Pons (tissue), 1 donor: ENCODE data around the gene OVOL2.

Experiments
- DNase-seq: peaks from one replicate; pipeline ENCODE4 v3.0.0-alpha.2; 2016; ENCODE audit warnings: low spot score

Gene OVOL2

DNA sequence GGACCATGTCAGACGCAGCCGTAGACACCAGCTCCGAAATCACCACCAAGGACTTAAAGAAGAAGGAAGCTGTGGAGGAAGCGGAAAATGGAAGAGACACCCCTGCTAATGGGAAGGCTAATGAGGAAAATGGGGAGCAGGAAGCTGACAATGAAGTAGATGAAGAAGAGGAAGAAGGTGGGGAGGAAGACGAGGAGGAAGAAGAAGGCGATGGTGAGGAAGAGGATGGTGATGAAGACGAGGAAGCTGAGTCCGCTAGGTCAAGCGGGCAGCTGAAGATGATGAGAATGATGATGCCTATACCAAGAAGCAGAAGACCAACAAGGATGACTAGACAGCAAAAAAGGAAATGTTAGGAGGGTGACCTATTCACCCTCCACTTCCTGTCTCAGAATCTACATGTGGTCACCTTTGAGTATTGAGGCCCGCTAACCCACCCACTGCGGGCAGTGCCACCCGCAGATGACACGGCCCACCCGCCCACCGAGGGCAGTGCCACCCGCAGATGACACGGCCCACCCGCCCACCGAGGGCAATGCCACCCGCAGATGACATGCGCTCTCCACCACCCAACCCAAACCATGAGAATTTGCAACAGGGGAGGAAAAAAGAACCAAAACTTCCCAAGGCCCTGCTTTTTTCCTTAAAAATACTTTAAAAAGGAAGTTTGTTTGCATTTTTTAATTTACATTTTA, 45.6 kb downstream of the OVOL2 start:
- no peak for DNase-seq

DNA sequence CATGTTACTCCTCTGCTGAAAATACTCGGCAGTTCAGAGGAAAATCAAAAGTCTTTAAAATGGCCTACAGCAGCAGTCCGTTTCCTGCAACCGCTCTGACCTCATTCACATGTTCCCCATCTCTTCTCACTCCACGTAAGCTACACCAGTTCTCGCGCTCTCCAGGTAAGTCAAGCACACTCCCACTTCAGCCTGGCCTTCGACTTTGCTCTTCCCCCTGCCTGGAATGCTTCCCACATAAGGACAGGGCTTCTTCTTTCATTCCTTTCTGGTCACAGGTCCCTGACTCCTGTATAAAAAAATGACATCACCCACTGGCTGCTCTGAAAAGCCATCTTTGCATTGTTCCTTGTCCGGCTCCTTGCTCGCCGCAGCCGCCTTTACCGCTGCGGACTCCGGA, 46.2 kb downstream of the OVOL2 start:
- DNase-seq = no peak

DNA sequence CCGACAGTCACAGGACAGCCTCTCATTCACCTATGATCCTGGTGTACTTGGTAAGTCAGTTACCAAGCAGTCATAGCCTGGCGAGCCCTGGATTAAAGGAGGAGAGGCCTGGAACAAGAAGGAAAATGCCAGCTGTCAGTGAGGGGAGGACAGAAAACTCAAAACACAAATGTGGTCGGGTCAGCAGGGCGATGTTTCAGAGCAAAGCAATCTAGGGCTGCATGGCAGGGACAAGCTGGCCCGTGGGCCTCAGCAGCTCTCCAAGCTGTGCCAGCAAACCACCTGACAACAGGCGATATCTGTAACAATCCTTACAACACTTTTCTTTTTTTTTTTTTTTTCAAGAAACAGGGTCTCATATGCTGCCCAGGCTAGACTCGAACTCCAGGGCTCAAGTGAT, 48.6 kb downstream of the OVOL2 start:
- DNase-seq = no peak

DNA sequence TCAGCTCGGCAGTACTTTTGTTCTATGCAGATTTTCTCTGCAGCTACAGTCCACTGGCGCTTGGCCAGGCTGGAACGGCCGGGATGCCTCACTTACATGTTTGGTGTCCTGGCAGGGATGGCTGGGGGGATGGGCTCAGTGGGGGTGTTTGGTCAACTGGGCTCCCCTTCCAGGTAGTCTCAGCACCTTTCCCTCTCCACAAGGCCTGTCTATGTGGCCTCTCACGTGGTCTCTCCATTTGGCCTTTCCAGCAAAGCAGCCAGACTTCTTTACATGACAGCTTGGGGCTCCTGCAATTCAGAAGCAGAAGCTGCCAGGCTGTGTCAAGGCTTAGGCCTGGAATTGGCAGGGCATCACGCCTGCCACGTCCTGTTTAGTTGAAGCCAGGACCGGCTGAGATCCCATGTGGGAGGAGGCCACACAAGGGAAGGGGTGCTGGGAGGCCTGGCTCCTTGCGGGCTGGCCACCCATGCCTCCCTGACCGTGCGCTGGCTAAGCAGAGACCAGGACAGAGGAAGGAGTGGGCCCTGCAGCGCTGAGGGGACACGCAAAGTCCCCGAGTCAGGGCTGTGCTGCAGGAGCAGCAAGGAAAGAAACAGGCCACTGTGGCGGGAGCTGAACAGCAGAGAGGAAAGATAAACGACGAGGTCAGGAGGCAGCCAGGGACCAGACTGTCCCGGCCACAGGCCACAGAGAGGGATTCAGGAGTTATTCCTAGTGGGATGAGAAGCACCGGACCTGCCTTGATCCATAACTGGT, 50.0 kb downstream of the OVOL2 start:
- peak; percentile 8 for DNase-seq

DNA sequence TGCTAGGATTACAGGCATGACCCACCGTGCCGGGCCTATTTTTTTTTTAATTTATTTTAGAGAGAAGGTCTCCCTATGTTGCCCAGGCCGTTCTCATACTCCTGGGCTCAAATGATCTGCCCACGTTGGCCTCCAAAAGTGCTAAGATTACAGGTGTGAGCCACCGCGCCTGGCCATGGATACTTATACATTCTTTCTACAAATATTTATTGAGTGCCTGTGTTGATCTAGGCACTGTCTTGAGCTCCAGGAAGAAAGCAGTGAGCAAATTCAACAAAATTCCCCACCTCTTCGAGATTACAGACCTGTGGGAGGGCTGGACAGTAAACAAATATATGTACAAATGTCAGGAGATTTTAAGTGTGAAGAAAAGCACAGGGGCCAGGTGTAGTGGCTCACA, 51.0 kb downstream of the OVOL2 start:
- no peak for DNase-seq

DNA sequence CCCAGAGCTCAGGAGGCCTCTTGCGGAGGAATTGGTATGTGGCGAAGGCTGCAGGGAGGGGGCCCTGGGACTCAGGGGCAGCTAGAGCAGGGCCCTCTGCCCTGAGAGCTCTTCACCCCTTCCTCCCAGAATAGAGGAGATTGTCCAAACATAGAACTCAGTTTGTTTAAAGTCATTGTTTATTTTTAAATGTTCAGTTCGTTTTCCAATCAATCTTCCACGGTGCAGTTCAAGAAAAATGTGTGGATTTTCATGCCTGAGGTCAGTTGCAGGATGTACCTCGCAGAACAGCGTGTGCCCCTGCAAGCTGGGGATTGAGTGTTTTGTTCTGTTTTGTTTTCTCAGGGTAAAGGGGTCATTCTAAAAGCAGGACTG, 51.7 kb downstream of the OVOL2 start:
- DNase-seq = no peak

DNA sequence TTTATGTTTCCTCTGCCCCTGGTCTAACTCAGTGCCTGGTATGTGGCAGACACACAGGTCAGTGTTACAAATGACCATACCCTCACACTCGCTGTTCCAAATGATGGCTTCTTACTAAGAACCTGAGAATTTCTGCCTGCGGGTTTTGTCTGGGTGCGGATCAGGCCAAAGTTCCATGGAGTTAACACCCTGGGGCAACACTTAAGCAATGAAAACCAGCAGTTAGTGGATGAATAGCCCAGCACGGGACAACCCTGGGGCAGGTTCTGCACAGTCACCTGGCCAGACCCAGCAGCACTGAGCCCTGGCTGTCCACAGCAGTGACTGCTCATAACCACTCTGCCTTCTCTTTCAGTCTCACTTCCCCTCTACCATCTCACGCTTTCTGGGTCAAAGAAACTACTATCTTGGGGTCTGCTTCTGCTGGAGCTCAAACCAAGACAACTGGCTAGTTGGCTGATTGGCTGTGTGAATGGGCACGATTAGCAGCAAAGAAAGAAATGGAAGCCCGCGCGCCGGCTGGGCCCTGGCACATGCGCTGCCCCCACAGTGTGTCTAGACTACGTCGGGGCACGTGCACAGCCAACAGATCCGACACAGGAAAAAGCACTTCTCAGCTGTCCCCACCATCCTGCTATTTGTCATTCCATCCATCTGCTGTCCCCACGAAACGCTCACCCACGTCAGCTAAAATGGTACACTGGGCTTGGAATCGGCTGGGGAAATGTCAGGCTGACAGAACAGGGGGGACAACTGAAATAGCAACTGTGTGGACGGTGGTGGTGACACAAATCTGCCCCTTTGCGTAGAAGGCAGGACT, 52.3 kb downstream of the OVOL2 start:
- no peak for DNase-seq

DNA sequence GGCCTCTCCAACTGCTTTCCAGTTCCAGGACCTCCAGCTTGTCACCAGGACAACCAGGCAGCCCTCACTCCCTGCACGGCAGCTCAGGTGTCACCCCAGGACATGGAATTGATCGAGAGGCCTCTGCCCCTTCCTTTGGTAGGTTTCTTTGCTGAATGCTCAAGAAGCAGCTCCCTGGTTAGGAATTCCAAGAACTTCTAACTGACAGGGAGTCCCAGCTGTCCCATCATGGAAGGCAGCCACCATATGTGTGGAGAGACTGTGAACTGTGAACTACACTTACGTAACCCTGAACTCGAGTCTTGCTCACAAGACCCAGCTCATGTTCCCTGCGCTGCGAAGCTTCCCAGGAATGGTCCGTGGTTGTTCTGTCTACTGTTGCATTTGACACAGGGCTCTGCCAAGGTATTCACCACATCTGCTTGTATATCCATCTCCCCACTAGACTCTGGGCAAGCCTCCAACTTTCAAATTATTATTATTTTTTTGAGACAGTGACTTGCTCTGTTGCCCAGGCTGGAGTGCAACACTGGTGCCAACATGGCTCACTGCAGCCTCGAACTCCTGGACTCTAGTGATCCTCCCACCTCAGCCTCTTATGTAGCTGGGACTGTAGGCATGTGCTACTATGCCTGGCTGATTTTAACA, 53.2 kb downstream of the OVOL2 start:
- DNase-seq = no peak

DNA sequence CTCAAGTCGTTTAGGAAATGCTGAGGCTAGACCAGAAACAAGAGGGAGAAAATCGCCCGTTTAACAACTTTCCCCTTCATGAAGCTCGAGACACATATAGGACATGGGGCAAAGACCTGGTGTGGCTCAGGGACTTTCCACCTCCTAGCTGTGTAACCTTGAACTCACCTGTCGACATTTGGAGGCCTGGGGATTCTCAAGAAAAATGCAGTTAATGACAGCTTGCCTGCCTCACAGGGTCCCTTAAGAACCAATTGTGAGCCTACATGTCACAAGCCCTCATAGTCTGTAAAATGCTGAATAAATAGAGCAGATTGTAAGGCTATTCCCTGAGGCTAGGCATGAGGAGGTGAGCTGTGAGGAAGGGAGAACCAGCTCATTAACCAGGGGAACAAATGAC, 53.8 kb downstream of the OVOL2 start:
- DNase-seq = no peak

DNA sequence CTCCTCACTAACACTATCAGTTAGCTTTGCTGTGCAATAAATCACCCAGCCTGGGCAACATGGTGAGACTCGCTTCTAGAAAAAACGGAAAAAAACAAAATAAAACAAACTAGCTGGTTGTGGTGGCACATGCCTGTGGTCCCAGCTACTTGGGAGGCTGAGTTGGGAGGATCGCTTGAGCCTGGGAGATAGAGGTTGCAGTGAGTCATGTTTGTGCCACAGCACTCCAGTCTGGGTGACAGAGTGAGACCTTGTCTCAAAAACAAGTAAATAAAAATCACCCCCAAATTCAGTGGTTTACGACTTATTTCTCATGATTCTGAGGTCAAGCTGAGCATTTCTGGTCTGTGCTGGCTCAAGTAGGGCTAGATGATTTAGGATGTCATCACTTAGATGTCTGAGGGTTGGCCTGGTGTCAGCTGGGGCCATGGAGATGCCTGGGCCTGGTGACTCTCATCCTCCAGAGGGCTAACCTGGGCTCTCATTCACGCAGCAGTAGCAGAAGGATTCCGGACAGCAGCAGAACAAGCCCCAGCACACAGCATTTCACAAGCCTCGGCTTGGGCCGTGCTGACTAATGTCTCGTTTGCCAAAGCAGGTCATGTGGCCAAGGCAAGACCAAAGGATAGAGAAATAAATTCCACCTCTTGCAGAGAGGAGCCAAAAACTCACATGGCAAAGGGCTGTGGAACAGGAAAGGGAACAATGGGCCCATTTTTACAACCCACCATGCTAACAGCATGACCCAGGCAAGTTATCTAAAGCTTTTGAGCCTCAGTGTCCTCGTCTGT, 56.4 kb downstream of the OVOL2 start:
- peak; percentile 28 for DNase-seq

DNA sequence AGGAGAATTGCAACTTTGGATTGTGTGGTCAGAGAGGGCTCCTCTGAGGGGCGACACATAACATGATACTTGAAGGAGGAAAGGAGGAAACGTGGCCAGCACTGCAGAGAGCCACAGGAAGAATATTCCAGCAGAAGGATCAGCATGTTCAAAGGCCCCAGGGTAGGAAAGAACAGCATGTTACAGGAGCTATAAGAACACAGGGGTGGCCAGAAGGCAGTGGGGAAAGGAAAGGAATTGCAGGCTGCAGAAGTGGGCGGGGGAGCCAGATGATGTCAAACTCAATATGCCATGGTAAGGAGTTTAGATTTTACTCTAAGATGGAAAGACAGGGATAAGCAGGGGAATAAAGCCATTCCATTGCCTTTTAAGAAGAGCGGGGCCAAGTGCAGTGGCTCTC, 58.1 kb downstream of the OVOL2 start:
- no peak for DNase-seq

DNA sequence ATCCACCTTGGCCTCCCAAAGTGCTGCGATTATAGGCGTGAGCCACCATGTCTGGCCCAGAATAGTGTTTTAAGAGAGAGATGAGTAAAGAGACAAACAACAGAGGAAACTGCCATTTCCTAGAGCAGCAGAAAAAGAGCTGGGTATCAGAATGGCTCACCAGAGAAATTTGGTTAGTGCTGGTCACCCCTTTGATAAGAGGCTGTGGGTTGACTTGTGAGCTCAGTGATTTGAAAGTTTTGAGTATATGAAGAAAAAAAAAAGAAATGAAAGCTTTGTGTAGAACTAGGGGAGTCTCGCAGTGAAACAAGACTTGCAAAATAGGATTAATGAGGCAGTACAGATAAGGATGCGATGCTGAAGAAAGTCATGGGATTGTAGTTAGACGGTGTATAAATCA, 59.3 kb downstream of the OVOL2 start:
- DNase-seq = no peak

DNA sequence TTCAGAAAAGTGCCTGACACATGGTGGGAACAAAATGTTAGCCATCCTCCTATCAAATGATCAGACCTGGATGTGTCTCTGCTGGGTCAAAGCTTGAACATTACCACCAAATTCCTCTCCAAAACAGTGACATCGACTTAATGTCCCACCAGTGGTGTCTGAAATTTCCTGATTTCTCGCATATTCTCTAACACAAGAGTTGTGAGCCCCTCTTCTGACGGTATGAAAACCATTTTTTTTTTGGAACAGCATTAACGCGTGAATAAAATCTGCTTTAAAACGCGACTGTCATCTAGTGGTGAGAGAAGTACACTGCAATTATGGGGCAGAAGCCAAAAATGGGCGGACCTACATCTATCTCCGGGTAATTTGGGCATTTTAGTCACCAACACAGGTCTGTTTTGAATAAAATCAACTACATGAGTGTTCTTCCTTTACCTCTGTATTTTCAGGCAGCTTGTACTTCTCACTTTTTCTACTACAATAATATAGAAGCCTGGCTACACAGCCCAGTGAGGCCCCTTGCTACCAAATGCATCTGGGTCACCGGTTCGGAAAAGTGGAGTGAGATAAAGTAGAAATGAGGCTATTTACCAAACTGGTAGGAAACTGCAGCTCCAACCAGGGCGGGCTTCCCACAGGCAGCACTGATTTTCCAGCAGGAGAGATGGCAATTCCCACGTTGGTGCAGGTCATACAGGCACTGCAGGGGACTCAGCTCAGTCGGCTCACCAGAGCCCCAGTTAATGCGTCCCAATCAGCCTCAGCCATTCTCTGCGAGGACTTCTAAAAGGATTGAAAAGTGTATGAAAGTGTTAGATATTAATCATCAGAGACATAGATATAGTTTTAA, 61.5 kb downstream of the OVOL2 start:
- peak; percentile 61 for DNase-seq

DNA sequence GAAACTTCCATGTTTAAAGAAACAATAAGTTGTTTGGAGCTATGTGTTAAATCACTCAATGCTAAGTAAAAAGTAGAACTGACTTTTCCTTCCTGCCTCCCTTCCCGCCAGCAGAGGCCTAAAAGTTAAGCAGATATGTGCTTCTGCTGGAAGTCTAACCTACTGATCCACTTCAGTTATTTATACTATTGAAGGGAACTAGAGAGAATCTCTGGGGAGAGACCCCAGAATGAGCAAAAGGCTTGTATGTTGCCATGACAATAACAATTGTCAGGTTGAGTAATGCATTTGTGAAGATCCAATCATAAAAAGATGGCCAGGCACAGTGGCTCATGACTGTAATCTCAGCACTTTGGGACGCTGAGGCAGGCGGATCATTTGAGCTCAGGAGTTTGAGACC, 64.2 kb downstream of the OVOL2 start:
- DNase-seq = no peak

DNA sequence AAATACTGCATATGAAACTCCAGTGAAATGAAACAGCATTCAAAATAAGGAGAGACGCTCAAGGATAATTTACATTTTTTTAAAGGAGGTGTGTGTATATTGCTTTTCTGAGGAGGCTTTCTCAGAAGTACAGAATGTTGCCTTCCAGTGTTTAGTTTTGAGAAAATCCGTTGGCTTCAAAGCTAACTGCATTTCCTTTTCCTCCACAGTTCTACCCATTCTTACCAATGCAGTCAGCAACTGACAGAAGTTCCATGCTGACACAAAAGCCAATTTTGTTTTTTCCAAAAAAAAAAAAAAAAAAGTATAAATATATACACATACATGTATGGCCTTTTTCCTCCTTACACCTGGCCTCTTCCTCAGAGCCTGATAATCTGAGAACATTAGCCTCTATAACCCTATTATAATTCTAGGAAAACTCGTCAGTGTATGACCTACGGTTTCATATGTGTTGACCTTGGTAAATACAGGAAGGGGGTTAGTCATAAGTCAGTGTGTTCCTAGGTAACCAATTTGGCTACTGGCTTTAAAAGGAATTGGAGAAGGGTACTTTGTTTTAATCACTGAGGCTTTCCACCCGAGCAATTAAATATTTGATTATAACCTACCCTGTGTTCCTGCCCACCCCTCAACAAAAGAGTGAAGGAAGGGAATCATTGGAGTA, 64.7 kb downstream of the OVOL2 start:
- no peak for DNase-seq

DNA sequence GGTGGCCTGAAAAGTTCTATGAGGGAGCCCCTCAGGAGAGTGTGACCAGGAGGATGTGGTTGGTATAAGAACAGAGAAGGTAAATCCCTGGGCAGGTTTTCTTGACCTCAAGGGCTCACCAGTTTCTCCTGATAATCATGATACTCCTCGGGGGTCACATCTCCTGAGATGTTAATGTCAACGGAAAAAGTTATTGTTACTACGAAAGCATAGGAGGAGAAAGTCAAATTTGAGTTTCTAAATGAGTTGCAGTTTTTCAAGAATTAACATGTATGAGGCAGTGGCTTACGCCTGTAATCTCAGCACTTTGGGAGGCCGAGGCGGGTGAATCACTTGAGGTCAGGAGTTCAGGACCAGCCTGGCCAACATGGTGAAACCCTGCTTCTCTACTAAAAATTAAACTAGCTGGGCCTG, 65.5 kb downstream of the OVOL2 start:
- DNase-seq = no peak

DNA sequence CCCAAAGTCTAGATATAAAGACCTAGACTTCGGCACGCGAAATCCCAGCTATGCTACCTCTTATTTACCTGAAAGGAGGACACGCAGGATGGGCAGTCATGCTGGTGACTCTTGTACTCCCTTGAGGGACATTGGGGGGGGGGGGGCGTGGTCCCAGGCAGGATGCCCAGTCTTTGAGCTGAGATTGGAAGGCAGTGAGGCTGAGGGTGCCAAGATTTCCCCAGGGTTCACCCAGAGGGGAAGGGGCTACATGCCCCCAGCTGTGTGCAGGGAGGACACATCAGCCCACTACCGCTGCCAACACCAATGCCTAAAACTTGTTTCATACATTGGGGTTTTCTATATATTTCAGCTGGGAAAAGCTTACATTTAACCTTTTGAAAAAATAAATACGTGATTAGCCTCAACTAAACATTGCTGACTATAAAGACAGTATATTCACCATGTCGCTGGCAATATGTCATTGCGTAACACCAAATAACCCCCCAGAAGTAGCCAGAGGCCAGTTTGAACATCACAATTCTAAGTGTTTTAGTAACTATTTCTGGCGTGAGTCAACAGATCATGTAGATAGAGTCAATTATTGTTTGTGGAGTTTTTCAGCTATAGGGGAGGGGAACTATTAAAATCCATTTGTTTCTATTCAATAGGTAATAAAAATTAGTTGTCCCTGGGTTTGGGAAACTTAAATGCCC, 67.3 kb downstream of the OVOL2 start:
- DNase-seq = no peak

DNA sequence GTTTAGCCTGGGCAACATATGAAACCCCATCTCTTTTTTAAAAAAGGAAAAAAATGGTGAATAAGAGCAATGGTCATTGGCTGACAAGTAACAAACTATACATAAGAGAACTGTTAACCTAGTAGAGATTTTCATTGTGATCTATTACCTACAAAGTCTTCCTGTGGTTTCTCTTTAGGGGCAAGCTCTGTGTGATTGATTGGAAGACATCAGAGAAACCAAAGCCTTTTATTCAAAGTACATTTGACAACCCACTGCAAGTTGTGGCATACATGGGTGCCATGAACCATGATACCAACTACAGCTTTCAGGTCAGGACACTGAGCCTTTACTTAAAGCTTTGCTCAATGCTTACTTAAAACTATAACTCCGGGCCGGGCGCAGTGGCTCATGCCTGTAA, 69.7 kb downstream of the OVOL2 start:
- no peak for DNase-seq

DNA sequence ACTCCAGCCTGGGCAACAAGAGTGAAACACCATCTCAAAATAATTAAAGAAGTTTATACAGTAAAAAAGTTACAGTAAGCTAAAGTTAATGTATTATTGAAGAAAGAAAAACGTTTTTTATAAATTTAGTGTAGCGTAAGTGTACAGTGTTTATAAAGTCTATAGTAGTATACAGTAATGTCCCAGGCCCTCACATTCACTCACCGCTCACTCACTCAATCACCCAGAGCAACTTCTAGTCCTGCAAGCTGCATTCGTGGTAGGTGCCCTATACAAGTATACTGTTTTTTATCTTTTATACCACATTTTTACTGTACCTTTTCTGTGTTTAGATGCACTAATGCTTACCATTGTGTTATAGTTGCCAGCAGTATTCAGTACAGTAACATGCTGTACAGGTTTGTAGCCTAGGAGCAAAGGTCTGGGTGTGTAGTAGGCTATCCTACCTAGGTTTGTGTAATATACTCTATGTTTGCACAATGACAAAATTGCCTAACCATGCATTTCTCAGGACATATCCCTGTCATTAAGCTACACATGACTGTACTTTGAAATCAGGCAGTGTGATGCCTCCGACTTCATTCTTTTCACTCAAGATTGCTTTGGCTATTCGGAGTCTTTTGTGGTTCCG, 72.2 kb downstream of the OVOL2 start:
- DNase-seq = no peak
